Panc1 (cell line): ENCODE data around the gene CLIP4. TPM values are rescaled to one million over a fixed set of nuclear protein-coding genes. Genes with fewer than 3 reads are reported as not detected.

Experiments
- ATAC-seq: fragments of 200-7000 bp; cut with Tn5 transposase; 2 replicates; pipeline ENCODE4 v1.9.1; 2020; ENCODE audit warnings: mild to moderate bottlenecking, moderate library complexity
- BruUV-seq: library from RNA; stranded (reverse); fragments of 400-500 nt; replicated peaks from 2 replicates; lab custom pipeline; 2021; lab: Mats Ljungman, UMichigan
- CTCF ChIA-PET: fragments of 300-600 bp; sonication (Branson Sonifier 250); formaldehyde crosslinking; loops from one replicate; lab custom pipeline; 2022; ENCODE audit warnings: antibody characterized with exemption; lab: Charles Lee
- POLR2A ChIA-PET: fragments of 300-600 bp; sonication (Branson Sonifier 250); formaldehyde crosslinking; loops from one replicate; lab custom pipeline; 2022; ENCODE audit warnings: antibody characterized with exemption; lab: Charles Lee
- DNase-seq: peaks from one replicate; pipeline ENCODE4 v3.0.0-alpha.2; 2010; ENCODE audit warnings: low read depth, low spot score
- H3K27ac ChIP-seq: 2 replicates; pipeline ENCODE4 v1.5.1; 2011; ENCODE audit warnings: mild to moderate bottlenecking, low read length, inconsistent platforms
- H3K27me3 ChIP-seq: fragments of 200-500 bp; sonication (Bioruptor generic); 2 replicates; pipeline ENCODE4 v1.6.0; 2014; ENCODE audit warnings: low read length, inconsistent platforms; ENCODE audit not compliant: control insufficient read depth, insufficient read depth
- H3K36me3 ChIP-seq: fragments of 200-500 bp; sonication (Bioruptor generic); 2 replicates; pipeline ENCODE4 v1.5.1; 2014; ENCODE audit warnings: inconsistent platforms, mild to moderate bottlenecking, low read length, moderate library complexity; ENCODE audit not compliant: control insufficient read depth, insufficient read depth
- H3K4me1 ChIP-seq: 2 replicates; pipeline ENCODE4 v1.5.1; 2011; ENCODE audit warnings: inconsistent platforms, mild to moderate bottlenecking, low read length, moderate library complexity; ENCODE audit not compliant: control insufficient read depth, insufficient read depth
- H3K4me3 ChIP-seq, 2 experiments: 2 replicates each; pipeline ENCODE4 v1.5.1; 2011 to 2012; ENCODE audit warnings: low read depth in 2 of 2, low read length in 2 of 2, mild to moderate bottlenecking in 2 of 2, inconsistent platforms in 1 of 2, moderate library complexity in 1 of 2
- H3K9me3 ChIP-seq: fragments of 200-500 bp; sonication (Bioruptor generic); 2 replicates; pipeline ENCODE4 v1.5.1; 2014; ENCODE audit warnings: low read depth, mild to moderate bottlenecking, inconsistent platforms, low read length, moderate library complexity; ENCODE audit not compliant: control insufficient read depth, insufficient read depth
- POLR2AphosphoS5 ChIP-seq: IDR thresholded peaks from 2 replicates; pipeline ENCODE4 v1.6.1; 2012; ENCODE audit warnings: mild to moderate bottlenecking, low read depth, low read length, moderate library complexity
- SIN3A ChIP-seq: IDR thresholded peaks from 2 replicates; pipeline ENCODE4 v1.6.1; 2012; ENCODE audit warnings: low read depth, mild to moderate bottlenecking, low read length, moderate library complexity, borderline replicate concordance; ENCODE audit not compliant: insufficient read depth
- TCF7L2 ChIP-seq: IDR thresholded peaks from 2 replicates; pipeline ENCODE4 v1.6.1; 2011; ENCODE audit warnings: mild to moderate bottlenecking, low read depth, low read length, inconsistent platforms
- in situ Hi-C: cut with HindIII; loops from 2 replicates; pipeline ENCODE4 v1.10.0; 2016; ENCODE audit warnings: low sequenced_read_pairs, low pct_unique_long_range_greater_than_20kb
- intact Hi-C: fragments of 100-400 bp; cut with micrococcal nuclease; formaldehyde crosslinking; loops from one replicate; pipeline ENCODE4 v1.10.0; 2022; ENCODE audit not compliant: unreplicated experiment
- total RNA-seq: library from RNA; stranded (reverse); gene quantifications from one replicate; pipeline ENCODE4 v1.2.1, GENCODE V29; 2021; ENCODE audit not compliant: unreplicated experiment
- TF ChIP-seq, protein P1 (sequence below), 2 experiments: IDR thresholded peaks; 2 replicates each; pipeline ENCODE4 v1.6.1; 2011 to 2012; ENCODE audit warnings: low read depth in 2 of 2, control low read depth in 1 of 2, low read length in 1 of 2, mild to moderate bottlenecking in 1 of 2, moderate library complexity in 1 of 2; ENCODE audit not compliant: insufficient read depth in 1 of 2
- TF ChIP-seq, protein P2 (sequence below): fragments of 450-650 bp; IDR thresholded peaks from 2 replicates; pipeline ENCODE4 v1.5.1; 2017; ENCODE audit warnings: mild to moderate bottlenecking

The CLIP4 gene
- total RNA-seq, 1 experiment from 2014 or later = 43.0 TPM

DNA sequence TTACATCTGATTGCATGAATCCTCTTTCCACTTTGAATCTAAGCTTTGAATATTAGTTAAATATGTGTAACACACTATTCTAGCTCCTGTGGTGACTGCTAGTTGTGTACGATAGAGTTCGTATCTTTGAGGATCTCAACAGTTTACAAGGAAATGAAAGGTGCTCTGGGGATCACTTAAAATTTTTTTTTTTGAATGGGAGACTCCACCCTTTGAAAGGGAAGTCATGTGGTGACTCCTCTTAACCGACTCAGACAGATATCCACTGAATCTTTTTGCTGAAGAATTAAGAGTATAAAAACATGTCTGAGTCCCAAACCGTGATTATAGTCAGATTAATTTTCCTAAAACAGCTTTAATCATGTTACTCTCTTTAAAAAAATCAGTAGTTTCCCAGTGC, 4.0 kb downstream of the CLIP4 start:
- in situ Hi-C loops (no loop called here), intact Hi-C loops (no loop called here)
- BruUV-seq = no TSS peak
- Histone ChIP-seq H3K4me3 (no peak overlapping the region), H3K27me3 (no peaks in the 10 kb centered on the region), H3K9me3 (peaks cover 11% of the 10 kb centered on the region; the same call in 1 of the 2 replicates), H3K27ac (peak overlapping the region; percentile 96), H3K36me3 (no peaks in the 10 kb centered on the region), H3K4me1 (peaks cover 41% of the 10 kb centered on the region)
- POLR2A ChIA-PET = no interaction called here
- ATAC-seq (no peak), DNase-seq (no peak)
- TF ChIP-seq, protein P1, sequence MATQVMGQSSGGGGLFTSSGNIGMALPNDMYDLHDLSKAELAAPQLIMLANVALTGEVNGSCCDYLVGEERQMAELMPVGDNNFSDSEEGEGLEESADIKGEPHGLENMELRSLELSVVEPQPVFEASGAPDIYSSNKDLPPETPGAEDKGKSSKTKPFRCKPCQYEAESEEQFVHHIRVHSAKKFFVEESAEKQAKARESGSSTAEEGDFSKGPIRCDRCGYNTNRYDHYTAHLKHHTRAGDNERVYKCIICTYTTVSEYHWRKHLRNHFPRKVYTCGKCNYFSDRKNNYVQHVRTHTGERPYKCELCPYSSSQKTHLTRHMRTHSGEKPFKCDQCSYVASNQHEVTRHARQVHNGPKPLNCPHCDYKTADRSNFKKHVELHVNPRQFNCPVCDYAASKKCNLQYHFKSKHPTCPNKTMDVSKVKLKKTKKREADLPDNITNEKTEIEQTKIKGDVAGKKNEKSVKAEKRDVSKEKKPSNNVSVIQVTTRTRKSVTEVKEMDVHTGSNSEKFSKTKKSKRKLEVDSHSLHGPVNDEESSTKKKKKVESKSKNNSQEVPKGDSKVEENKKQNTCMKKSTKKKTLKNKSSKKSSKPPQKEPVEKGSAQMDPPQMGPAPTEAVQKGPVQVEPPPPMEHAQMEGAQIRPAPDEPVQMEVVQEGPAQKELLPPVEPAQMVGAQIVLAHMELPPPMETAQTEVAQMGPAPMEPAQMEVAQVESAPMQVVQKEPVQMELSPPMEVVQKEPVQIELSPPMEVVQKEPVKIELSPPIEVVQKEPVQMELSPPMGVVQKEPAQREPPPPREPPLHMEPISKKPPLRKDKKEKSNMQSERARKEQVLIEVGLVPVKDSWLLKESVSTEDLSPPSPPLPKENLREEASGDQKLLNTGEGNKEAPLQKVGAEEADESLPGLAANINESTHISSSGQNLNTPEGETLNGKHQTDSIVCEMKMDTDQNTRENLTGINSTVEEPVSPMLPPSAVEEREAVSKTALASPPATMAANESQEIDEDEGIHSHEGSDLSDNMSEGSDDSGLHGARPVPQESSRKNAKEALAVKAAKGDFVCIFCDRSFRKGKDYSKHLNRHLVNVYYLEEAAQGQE (IDR thresholded peaks at IDR 0.05; ENCODE audit: insufficient read depth in 1 of 2, low read depth in 2 of 2, low read length in 1 of 2) = no peak
- CTCF ChIA-PET = no interaction called here

DNA sequence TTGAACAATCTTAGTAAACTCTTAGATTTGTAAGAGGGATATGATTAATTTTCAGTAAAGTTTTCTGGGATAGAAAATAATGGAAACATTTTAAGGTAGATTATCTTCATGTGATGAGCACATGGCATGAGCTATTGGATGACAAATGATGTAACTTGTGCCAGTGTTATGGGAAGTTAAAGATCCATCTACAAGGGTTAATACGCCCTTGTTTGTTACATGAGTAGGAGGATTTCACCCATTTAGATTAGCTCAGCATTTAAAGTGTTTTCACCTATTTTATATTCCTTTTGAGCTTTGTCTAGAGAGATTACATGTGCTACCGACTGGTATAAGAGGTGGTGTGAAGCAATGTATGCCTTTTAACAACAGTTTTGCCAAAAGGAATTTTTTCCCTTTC, 5.6 kb downstream of the CLIP4 start:
- DNase-seq (no peak), ATAC-seq (no peak)
- Histone ChIP-seq H3K4me1 (peaks cover 33% of the 10 kb centered on the region), H3K27me3 (no peaks in the 10 kb centered on the region), H3K4me3 (no peak overlapping the region), H3K27ac (peak overlapping the region; percentile 96; the same call in 1 of the 2 replicates), H3K36me3 (no peaks in the 10 kb centered on the region), H3K9me3 (peaks cover 13% of the 10 kb centered on the region; the same call in 1 of the 2 replicates)
- ChIA-PET CTCF (no interaction called here), POLR2A (no interaction called here)
- intact Hi-C loops = no loop called here
- in situ Hi-C loops = no loop called here
- no peak for TF ChIP-seq SIN3A
- TF ChIP-seq, protein P1 (IDR thresholded peaks at IDR 0.05; ENCODE audit: insufficient read depth in 1 of 2, low read depth in 2 of 2, low read length in 1 of 2) = no peak
- TF ChIP-seq TCF7L2 = no peak
- no peak for TF ChIP-seq POLR2AphosphoS5
- TF ChIP-seq, protein P2, sequence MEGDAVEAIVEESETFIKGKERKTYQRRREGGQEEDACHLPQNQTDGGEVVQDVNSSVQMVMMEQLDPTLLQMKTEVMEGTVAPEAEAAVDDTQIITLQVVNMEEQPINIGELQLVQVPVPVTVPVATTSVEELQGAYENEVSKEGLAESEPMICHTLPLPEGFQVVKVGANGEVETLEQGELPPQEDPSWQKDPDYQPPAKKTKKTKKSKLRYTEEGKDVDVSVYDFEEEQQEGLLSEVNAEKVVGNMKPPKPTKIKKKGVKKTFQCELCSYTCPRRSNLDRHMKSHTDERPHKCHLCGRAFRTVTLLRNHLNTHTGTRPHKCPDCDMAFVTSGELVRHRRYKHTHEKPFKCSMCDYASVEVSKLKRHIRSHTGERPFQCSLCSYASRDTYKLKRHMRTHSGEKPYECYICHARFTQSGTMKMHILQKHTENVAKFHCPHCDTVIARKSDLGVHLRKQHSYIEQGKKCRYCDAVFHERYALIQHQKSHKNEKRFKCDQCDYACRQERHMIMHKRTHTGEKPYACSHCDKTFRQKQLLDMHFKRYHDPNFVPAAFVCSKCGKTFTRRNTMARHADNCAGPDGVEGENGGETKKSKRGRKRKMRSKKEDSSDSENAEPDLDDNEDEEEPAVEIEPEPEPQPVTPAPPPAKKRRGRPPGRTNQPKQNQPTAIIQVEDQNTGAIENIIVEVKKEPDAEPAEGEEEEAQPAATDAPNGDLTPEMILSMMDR = no peak
- BruUV-seq = no TSS peak
